Vagina (tissue), 2 donors: ENCODE measurements around the gene SQOR.

Experiments
- POLR2A ChIP-seq, 2 donors: fragments of 450-650 bp; IDR thresholded peaks; one replicate each; pipeline ENCODE4 v1.6.1; 2017; ENCODE audit warnings: antibody characterized with exemption in 2 of 2, mild to moderate bottlenecking in 2 of 2, moderate library complexity in 2 of 2
- POLR2AphosphoS5 ChIP-seq, 2 donors: sonication (generic); formaldehyde crosslinking; IDR thresholded peaks; one replicate each; pipeline ENCODE4 v1.9.0; 2017; ENCODE audit warnings: antibody characterized with exemption in 2 of 2, mild to moderate bottlenecking in 2 of 2, low read depth in 1 of 2; ENCODE audit not compliant: insufficient read depth in 1 of 2
- TF ChIP-seq, protein P1 (sequence below), 3 experiments: fragments of 450-650 bp in 2 of 3; fragments of 200-600 bp in 1 of 3; sonication (generic) in 1 of 3; IDR thresholded peaks; one replicate each; pipeline ENCODE4 v1.5.1; 2017 to 2019; ENCODE audit warnings: antibody characterized with exemption in 3 of 3, mild to moderate bottlenecking in 2 of 3, moderate library complexity in 2 of 3

DNA sequence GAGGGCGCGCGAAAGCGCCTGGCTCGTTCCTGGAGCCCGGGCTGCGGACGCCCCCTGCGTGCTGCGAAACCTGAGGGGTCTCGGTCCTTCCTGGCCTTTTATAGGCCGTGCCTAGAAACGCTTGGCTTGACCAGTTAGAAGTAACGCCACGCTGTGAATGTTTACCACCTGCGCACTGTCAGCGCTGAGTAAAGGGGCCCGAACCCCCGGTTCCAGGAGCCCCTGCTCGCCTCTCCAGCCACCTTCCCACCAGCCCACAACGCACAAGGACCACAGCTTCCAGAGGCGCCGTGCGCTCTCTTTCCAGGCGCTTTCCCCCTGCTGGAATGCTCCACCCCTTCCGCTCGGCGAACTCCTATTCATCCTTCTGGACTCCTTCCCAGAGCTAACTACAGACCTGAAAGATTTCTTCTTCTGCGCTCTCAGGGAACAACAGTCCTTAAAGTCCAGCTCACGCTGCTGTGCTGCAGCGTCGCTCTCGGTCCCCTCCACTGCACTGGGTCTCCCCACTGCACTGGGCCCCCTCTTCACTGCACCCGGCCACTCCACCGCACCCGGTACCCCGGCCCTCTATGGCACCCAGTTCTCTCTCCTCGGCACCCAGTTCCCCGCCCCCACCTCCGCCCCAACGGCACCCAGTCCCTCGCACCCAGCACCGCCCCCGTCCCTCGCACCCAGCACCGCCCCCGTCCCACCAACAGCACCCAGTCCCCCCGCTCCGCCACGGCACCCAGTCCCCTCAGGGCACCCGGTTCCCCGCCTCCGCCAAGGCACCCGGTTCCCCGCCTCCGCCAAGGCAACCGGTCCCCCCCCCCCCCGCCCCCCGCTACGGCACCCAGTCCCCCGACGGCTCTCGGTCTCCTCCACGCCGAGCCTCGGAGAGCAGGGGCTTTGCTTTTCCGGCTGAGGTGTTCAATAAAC, 69.8 kb downstream of the SQOR start:
- TF ChIP-seq, protein P1, sequence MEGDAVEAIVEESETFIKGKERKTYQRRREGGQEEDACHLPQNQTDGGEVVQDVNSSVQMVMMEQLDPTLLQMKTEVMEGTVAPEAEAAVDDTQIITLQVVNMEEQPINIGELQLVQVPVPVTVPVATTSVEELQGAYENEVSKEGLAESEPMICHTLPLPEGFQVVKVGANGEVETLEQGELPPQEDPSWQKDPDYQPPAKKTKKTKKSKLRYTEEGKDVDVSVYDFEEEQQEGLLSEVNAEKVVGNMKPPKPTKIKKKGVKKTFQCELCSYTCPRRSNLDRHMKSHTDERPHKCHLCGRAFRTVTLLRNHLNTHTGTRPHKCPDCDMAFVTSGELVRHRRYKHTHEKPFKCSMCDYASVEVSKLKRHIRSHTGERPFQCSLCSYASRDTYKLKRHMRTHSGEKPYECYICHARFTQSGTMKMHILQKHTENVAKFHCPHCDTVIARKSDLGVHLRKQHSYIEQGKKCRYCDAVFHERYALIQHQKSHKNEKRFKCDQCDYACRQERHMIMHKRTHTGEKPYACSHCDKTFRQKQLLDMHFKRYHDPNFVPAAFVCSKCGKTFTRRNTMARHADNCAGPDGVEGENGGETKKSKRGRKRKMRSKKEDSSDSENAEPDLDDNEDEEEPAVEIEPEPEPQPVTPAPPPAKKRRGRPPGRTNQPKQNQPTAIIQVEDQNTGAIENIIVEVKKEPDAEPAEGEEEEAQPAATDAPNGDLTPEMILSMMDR (IDR thresholded peaks at IDR 0.05): no peak
- TF ChIP-seq POLR2AphosphoS5 (IDR thresholded peaks at IDR 0.05; ENCODE audit: insufficient read depth in 1 of 2, low read depth in 1 of 2) (no peak), POLR2A (IDR thresholded peaks at IDR 0.05) (no peak)
